Measurements from ENCODE around the gene SOX6.

SOX6 gene

GRCh38 chr11:16356761-16357393 lies 531 bp upstream of the SOX6 start:
- ChIA-PET CTCF (no interaction called here), POLR2A (no interaction called here)
- no peak overlapping the region for H3K27ac ChIP-seq (ENCODE audit: insufficient read depth in 1 of 2, low read depth in 1 of 2, low read length in 2 of 2, poor library complexity in 1 of 2, severe bottlenecking in 2 of 2)
- no peaks in the 10 kb centered on the region for H3K27me3 ChIP-seq (replicated peaks in 2 of 5; ENCODE audit: control insufficient read depth in 4 of 5, insufficient read depth in 5 of 5, low read length in 4 of 5)
- no peak overlapping the region for H3K4me3 ChIP-seq (ENCODE audit: control insufficient read depth in 1 of 7, extremely low read depth in 1 of 7, insufficient read depth in 4 of 7, low read depth in 2 of 7, low read length in 6 of 7)
- 100% methylated on average over 1 of the region's 3 CpGs for WGBS (ENCODE audit: insufficient coverage)
- H3K4me1 ChIP-seq (ENCODE audit: control extremely low read depth in 1 of 4, control insufficient read depth in 4 of 4, insufficient read depth in 4 of 4, low read length in 3 of 4): peaks cover 3 to 18% (median 4%) of the 10 kb centered on the region in 4 experiments
- no peaks in the 10 kb centered on the region for H3K36me3 ChIP-seq (ENCODE audit: control insufficient read depth in 4 of 4, insufficient read depth in 4 of 4, low read length in 3 of 4)
- DNase-seq: no peak
- no peaks in the 10 kb centered on the region for H3K9me3 ChIP-seq (ENCODE audit: control extremely low read depth in 1 of 5, control insufficient read depth in 4 of 5, insufficient read depth in 2 of 5, low read depth in 1 of 5, low read length in 4 of 5)

- Histone ChIP-seq H3K27me3 (replicated peaks in 2 of 5; ENCODE audit: control insufficient read depth in 4 of 5, insufficient read depth in 5 of 5, low read length in 4 of 5) (no peaks in the 10 kb centered on the region), H3K4me1 (ENCODE audit: control extremely low read depth in 1 of 4, control insufficient read depth in 4 of 4, insufficient read depth in 4 of 4, low read length in 3 of 4) (peaks cover 3 to 18% (median 4%) of the 10 kb centered on the region in 4 experiments), H3K36me3 (ENCODE audit: control insufficient read depth in 4 of 4, insufficient read depth in 4 of 4, low read length in 3 of 4) (no peaks in the 10 kb centered on the region), H3K27ac (ENCODE audit: insufficient read depth in 1 of 2, low read depth in 1 of 2, low read length in 2 of 2, poor library complexity in 1 of 2, severe bottlenecking in 2 of 2) (no peak overlapping the region), H3K9me3 (ENCODE audit: control extremely low read depth in 1 of 5, control insufficient read depth in 4 of 5, insufficient read depth in 2 of 5, low read depth in 1 of 5, low read length in 4 of 5) (no peaks in the 10 kb centered on the region), H3K4me3 (ENCODE audit: control insufficient read depth in 1 of 7, extremely low read depth in 1 of 7, insufficient read depth in 4 of 7, low read depth in 2 of 7, low read length in 6 of 7) (no peak overlapping the region)
- CTCF ChIA-PET: no interaction called here
- DNase-seq: peak in 2 of 3 donors; percentile 44 to 68
- POLR2A ChIA-PET: no interaction called here
Observed at GRCh38 chr11:16352707-16353106, 3.6 kb downstream of the SOX6 start.

- peak in 1 of 3 donors; percentile 32 for DNase-seq
- Histone ChIP-seq H3K36me3 (ENCODE audit: control insufficient read depth in 4 of 4, insufficient read depth in 4 of 4, low read length in 3 of 4) (no peaks in the 10 kb centered on the region), H3K4me1 (ENCODE audit: control extremely low read depth in 1 of 4, control insufficient read depth in 4 of 4, insufficient read depth in 4 of 4, low read length in 3 of 4) (peaks cover 0 to 3% (median 2%) of the 10 kb centered on the region in 4 experiments), H3K27ac (ENCODE audit: insufficient read depth in 1 of 2, low read depth in 1 of 2, low read length in 2 of 2, poor library complexity in 1 of 2, severe bottlenecking in 2 of 2) (no peak overlapping the region), H3K27me3 (replicated peaks in 2 of 5; ENCODE audit: control insufficient read depth in 4 of 5, insufficient read depth in 5 of 5, low read length in 4 of 5) (no peaks in the 10 kb centered on the region), H3K9me3 (ENCODE audit: control extremely low read depth in 1 of 5, control insufficient read depth in 4 of 5, insufficient read depth in 2 of 5, low read depth in 1 of 5, low read length in 4 of 5) (no peaks in the 10 kb centered on the region), H3K4me3 (ENCODE audit: control insufficient read depth in 1 of 7, extremely low read depth in 1 of 7, insufficient read depth in 4 of 7, low read depth in 2 of 7, low read length in 6 of 7) (no peak overlapping the region)
- ChIA-PET POLR2A (no interaction called here), CTCF (no interaction called here)
- 0% methylated on average over 2 of the region's 5 CpGs for WGBS (ENCODE audit: insufficient coverage)
Observed at GRCh38 chr11:16350125-16350524, 6.2 kb downstream of the SOX6 start.

GRCh38 chr11:16347928-16348685 lies 8.2 kb downstream of the SOX6 start:
- Histone ChIP-seq H3K4me1 (ENCODE audit: control extremely low read depth in 1 of 4, control insufficient read depth in 4 of 4, insufficient read depth in 4 of 4, low read length in 3 of 4) (peaks cover 0 to 3% (median 1%) of the 10 kb centered on the region in 4 experiments), H3K4me3 (ENCODE audit: control insufficient read depth in 1 of 7, extremely low read depth in 1 of 7, insufficient read depth in 4 of 7, low read depth in 2 of 7, low read length in 6 of 7) (no peak overlapping the region), H3K27me3 (replicated peaks in 2 of 5; ENCODE audit: control insufficient read depth in 4 of 5, insufficient read depth in 5 of 5, low read length in 4 of 5) (no peaks in the 10 kb centered on the region), H3K27ac (ENCODE audit: insufficient read depth in 1 of 2, low read depth in 1 of 2, low read length in 2 of 2, poor library complexity in 1 of 2, severe bottlenecking in 2 of 2) (no peak overlapping the region), H3K9me3 (ENCODE audit: control extremely low read depth in 1 of 5, control insufficient read depth in 4 of 5, insufficient read depth in 2 of 5, low read depth in 1 of 5, low read length in 4 of 5) (no peaks in the 10 kb centered on the region), H3K36me3 (ENCODE audit: control insufficient read depth in 4 of 4, insufficient read depth in 4 of 4, low read length in 3 of 4) (no peaks in the 10 kb centered on the region)
- CTCF ChIA-PET: interaction anchor here (1.1 kb wide), 1 partner anchor 12 kb away, joined by 4 read pairs; no protein-coding TSS in a partner anchor
- DNase-seq: no peak
- POLR2A ChIA-PET: no interaction called here

- CTCF ChIA-PET: no interaction called here
- Histone ChIP-seq H3K9me3 (ENCODE audit: control extremely low read depth in 1 of 5, control insufficient read depth in 4 of 5, insufficient read depth in 2 of 5, low read depth in 1 of 5, low read length in 4 of 5) (no peaks in the 10 kb centered on the region), H3K27ac (ENCODE audit: insufficient read depth in 1 of 2, low read depth in 1 of 2, low read length in 2 of 2, poor library complexity in 1 of 2, severe bottlenecking in 2 of 2) (no peak overlapping the region), H3K27me3 (replicated peaks in 2 of 5; ENCODE audit: control insufficient read depth in 4 of 5, insufficient read depth in 5 of 5, low read length in 4 of 5) (no peaks in the 10 kb centered on the region), H3K4me1 (ENCODE audit: control extremely low read depth in 1 of 4, control insufficient read depth in 4 of 4, insufficient read depth in 4 of 4, low read length in 3 of 4) (no peaks in the 10 kb centered on the region), H3K4me3 (ENCODE audit: control insufficient read depth in 1 of 7, extremely low read depth in 1 of 7, insufficient read depth in 4 of 7, low read depth in 2 of 7, low read length in 6 of 7) (no peak overlapping the region), H3K36me3 (ENCODE audit: control insufficient read depth in 4 of 4, insufficient read depth in 4 of 4, low read length in 3 of 4) (no peaks in the 10 kb centered on the region)
- DNase-seq: no peak
- 100% methylated on average over 1 of the region's 1 CpG for WGBS (ENCODE audit: insufficient coverage)
- POLR2A ChIA-PET: no interaction called here
Observed at GRCh38 chr11:16346975-16347374, 9.4 kb downstream of the SOX6 start.

- DNase-seq: no peak
- WGBS (ENCODE audit: insufficient coverage): no CpG with 5 or more reads among the region's 3 CpGs
- H3K27me3 ChIP-seq (replicated peaks in 2 of 5; ENCODE audit: control insufficient read depth in 4 of 5, insufficient read depth in 5 of 5, low read length in 4 of 5): no peaks in the 10 kb centered on the region
- no peaks in the 10 kb centered on the region for H3K36me3 ChIP-seq (ENCODE audit: control insufficient read depth in 4 of 4, insufficient read depth in 4 of 4, low read length in 3 of 4)
- H3K4me3 ChIP-seq (ENCODE audit: control insufficient read depth in 1 of 7, extremely low read depth in 1 of 7, insufficient read depth in 4 of 7, low read depth in 2 of 7, low read length in 6 of 7): no peak overlapping the region
- H3K4me1 ChIP-seq (ENCODE audit: control extremely low read depth in 1 of 4, control insufficient read depth in 4 of 4, insufficient read depth in 4 of 4, low read length in 3 of 4): peaks cover 6 to 16% (median 11%) of the 10 kb centered on the region in 4 experiments
- ChIA-PET CTCF (no interaction called here), POLR2A (interaction anchor here (0.6 kb wide), 1 partner anchor 1048 kb away, joined by 3 read pairs; no protein-coding TSS in a partner anchor)
- H3K27ac ChIP-seq (ENCODE audit: insufficient read depth in 1 of 2, low read depth in 1 of 2, low read length in 2 of 2, poor library complexity in 1 of 2, severe bottlenecking in 2 of 2): no peak overlapping the region
- H3K9me3 ChIP-seq (ENCODE audit: control extremely low read depth in 1 of 5, control insufficient read depth in 4 of 5, insufficient read depth in 2 of 5, low read depth in 1 of 5, low read length in 4 of 5): no peaks in the 10 kb centered on the region
Observed at GRCh38 chr11:16341853-16342252, 14.5 kb downstream of the SOX6 start.

- no CpG with 5 or more reads among the region's 1 CpG for WGBS (ENCODE audit: insufficient coverage)
- H3K27ac ChIP-seq (ENCODE audit: insufficient read depth in 1 of 2, low read depth in 1 of 2, low read length in 2 of 2, poor library complexity in 1 of 2, severe bottlenecking in 2 of 2): peak overlapping the region in 1 of 2 experiments; percentile 58
- ChIA-PET POLR2A (no interaction called here), CTCF (no interaction called here)
- peaks cover 6 to 16% (median 11%) of the 10 kb centered on the region in 4 experiments for H3K4me1 ChIP-seq (ENCODE audit: control extremely low read depth in 1 of 4, control insufficient read depth in 4 of 4, insufficient read depth in 4 of 4, low read length in 3 of 4)
- peak in 1 of 3 donors; percentile 21 for DNase-seq
- H3K36me3 ChIP-seq (ENCODE audit: control insufficient read depth in 4 of 4, insufficient read depth in 4 of 4, low read length in 3 of 4): no peaks in the 10 kb centered on the region
- H3K27me3 ChIP-seq (replicated peaks in 2 of 5; ENCODE audit: control insufficient read depth in 4 of 5, insufficient read depth in 5 of 5, low read length in 4 of 5): no peaks in the 10 kb centered on the region
- H3K4me3 ChIP-seq (ENCODE audit: control insufficient read depth in 1 of 7, extremely low read depth in 1 of 7, insufficient read depth in 4 of 7, low read depth in 2 of 7, low read length in 6 of 7): peak overlapping the region in 1 of 7 experiments; percentile 42
- H3K9me3 ChIP-seq (ENCODE audit: control extremely low read depth in 1 of 5, control insufficient read depth in 4 of 5, insufficient read depth in 2 of 5, low read depth in 1 of 5, low read length in 4 of 5): no peaks in the 10 kb centered on the region
Observed at GRCh38 chr11:16338393-16338792, 18.0 kb downstream of the SOX6 start.
